Mesenchymal stem cell (in vitro differentiated cells and primary cell): Measurements from ENCODE around the gene UBTF.

Experiments used
- DNase-seq: peaks from one replicate; pipeline ENCODE4 v3.0.0-alpha.2; 2013
- H2AFZ ChIP-seq: one replicate; pipeline ENCODE4 v1.6.1; 2013; ENCODE audit warnings: low read depth, mild to moderate bottlenecking, control low read depth, inconsistent platforms, low read length, moderate library complexity
- H2AK5ac ChIP-seq: 2 replicates; pipeline ENCODE4 v1.6.1; 2013; ENCODE audit warnings: low read length, moderate library complexity, mild to moderate bottlenecking, inconsistent platforms; ENCODE audit not compliant: severe bottlenecking
- H2BK120ac ChIP-seq: one replicate; pipeline ENCODE4 v1.6.1; 2013; ENCODE audit warnings: low read depth, mild to moderate bottlenecking, inconsistent platforms, low read length, moderate library complexity
- H2BK12ac ChIP-seq, 2 experiments: one replicate each; pipeline ENCODE4 v1.6.1; 2013; ENCODE audit warnings: inconsistent platforms in 2 of 2, low read length in 2 of 2, mild to moderate bottlenecking in 2 of 2, moderate library complexity in 2 of 2, control low read depth in 1 of 2
- H2BK15ac ChIP-seq: one replicate; pipeline ENCODE4 v1.6.1; 2013; ENCODE audit warnings: mild to moderate bottlenecking, low read depth, inconsistent platforms; ENCODE audit not compliant: poor library complexity, severe bottlenecking
- H2BK5ac ChIP-seq: 2 replicates; pipeline ENCODE4 v1.6.1; 2013; ENCODE audit warnings: low read depth, mild to moderate bottlenecking, low read length, control low read depth, inconsistent platforms; ENCODE audit not compliant: poor library complexity, severe bottlenecking
- H3K14ac ChIP-seq, 2 experiments: one replicate each; pipeline ENCODE4 v1.6.1; 2013; ENCODE audit warnings: inconsistent platforms in 2 of 2, low read length in 2 of 2, control low read depth in 1 of 2, mild to moderate bottlenecking in 1 of 2, moderate library complexity in 1 of 2
- H3K18ac ChIP-seq, 2 experiments: one replicate each; pipeline ENCODE4 v1.6.1; 2013; ENCODE audit warnings: inconsistent platforms in 2 of 2, low read length in 2 of 2, control low read depth in 1 of 2, low read depth in 1 of 2, mild to moderate bottlenecking in 1 of 2
- H3K23ac ChIP-seq, 2 experiments: one replicate each; pipeline ENCODE4 v1.6.1; 2013; ENCODE audit warnings: inconsistent platforms in 2 of 2, low read length in 2 of 2, mild to moderate bottlenecking in 2 of 2, moderate library complexity in 2 of 2, control low read depth in 1 of 2
- H3K27ac ChIP-seq: 2 replicates; pipeline ENCODE4 v1.5.1; 2013; ENCODE audit warnings: mild to moderate bottlenecking, moderate library complexity, low read length, control low read depth, inconsistent platforms; ENCODE audit not compliant: poor library complexity, severe bottlenecking
- H3K27me3 ChIP-seq, 2 experiments: 2 replicates each; pipeline versions ENCODE4 v1.6.1 to v1.7.0; 2013; ENCODE audit warnings: low read length in 2 of 2, mild to moderate bottlenecking in 2 of 2, moderate library complexity in 2 of 2, control low read depth in 1 of 2, inconsistent platforms in 1 of 2; ENCODE audit not compliant: control insufficient read depth in 1 of 2, insufficient read depth in 1 of 2
- H3K36me3 ChIP-seq, 2 experiments: 2 replicates each; pipeline versions ENCODE4 v1.6.1 to v1.7.0; 2013; ENCODE audit warnings: low read length in 2 of 2, control low read depth in 1 of 2, inconsistent platforms in 1 of 2, low read depth in 1 of 2, mild to moderate bottlenecking in 1 of 2; ENCODE audit not compliant: insufficient read depth in 2 of 2, control insufficient read depth in 1 of 2
- H3K4ac ChIP-seq, 2 experiments: one replicate each; pipeline ENCODE4 v1.6.1; 2013; ENCODE audit warnings: inconsistent platforms in 2 of 2, low read length in 2 of 2, mild to moderate bottlenecking in 2 of 2, moderate library complexity in 2 of 2, control low read depth in 1 of 2, low read depth in 1 of 2
- H3K4me1 ChIP-seq: 2 replicates; pipeline ENCODE4 v1.6.1; 2013; ENCODE audit warnings: low read depth, low read length, control low read depth; ENCODE audit not compliant: control insufficient read depth, insufficient read depth
- H3K4me2 ChIP-seq: 2 replicates; pipeline ENCODE4 v1.6.1; 2013; ENCODE audit warnings: low read length, mild to moderate bottlenecking, inconsistent platforms; ENCODE audit not compliant: poor library complexity, severe bottlenecking
- H3K4me3 ChIP-seq, 2 experiments: 2 replicates each; pipeline versions ENCODE4 v1.5.1 to v1.7.0; 2013; ENCODE audit warnings: low read length in 2 of 2, mild to moderate bottlenecking in 2 of 2, control low read depth in 1 of 2, low read depth in 1 of 2; ENCODE audit not compliant: insufficient read depth in 1 of 2
- H3K79me1 ChIP-seq: replicated peaks from 2 replicates; pipeline ENCODE4 v1.6.1; 2013; ENCODE audit warnings: mild to moderate bottlenecking, control low read depth, low read length, inconsistent platforms; ENCODE audit not compliant: poor library complexity, severe bottlenecking
- H3K9ac ChIP-seq: 2 replicates; pipeline ENCODE4 v1.7.0; 2013; ENCODE audit warnings: mild to moderate bottlenecking, low read length, moderate library complexity
- H3K9me3 ChIP-seq: 2 replicates; pipeline ENCODE4 v1.7.0; 2013; ENCODE audit warnings: mild to moderate bottlenecking, low read length; ENCODE audit not compliant: control insufficient read depth
- H4K8ac ChIP-seq: one replicate; pipeline ENCODE4 v1.6.1; 2013; ENCODE audit warnings: inconsistent platforms, mild to moderate bottlenecking, low read length, moderate library complexity
- H4K91ac ChIP-seq: one replicate; pipeline ENCODE4 v1.6.1; 2013; ENCODE audit warnings: mild to moderate bottlenecking, low read length, inconsistent platforms
- WGBS: methylation state at CpG from one replicate; pipeline ENCODE4 v1.1.7; 2013; ENCODE audit warnings: mixed read lengths; 5-methylcytosine and 5-hydroxymethylcytosine counted together

The UBTF gene

DNA sequence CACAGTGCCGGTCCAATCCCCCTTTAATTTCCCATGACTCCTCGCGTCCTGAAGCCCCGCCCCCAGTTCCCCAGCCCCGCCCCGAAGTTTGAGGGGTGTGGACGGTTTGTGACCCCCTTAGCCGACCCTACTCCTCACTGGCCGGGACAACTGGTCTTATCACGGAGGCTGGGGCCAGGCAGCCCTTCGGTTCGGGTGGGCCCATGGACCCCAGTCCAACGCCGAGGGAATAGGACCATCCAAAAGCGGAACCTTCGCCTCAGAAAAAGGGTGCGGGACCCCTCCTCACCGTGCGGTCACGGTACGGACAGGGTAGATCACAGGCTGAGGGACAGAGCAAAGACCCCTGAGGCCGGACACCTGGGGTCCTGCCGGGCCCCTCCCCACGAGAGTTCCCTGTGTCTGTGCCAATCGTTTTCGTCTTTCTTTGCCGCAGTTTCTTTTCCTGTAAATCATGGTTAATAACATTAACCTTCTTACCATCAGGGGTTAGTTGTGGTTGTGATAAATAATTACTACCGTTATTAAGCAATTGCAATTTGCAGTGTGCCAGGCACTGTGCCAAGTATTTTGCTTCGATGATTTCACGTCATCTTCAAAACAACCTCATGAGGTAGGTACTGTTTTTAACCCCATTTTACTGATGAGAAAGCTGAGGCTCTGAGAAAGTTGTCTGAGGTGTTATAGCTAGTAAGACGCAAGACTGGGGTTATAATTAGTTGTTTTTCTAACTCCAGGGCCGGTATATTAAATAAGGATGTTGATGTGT, 32.2 kb downstream of the UBTF start:
- peak overlapping the region; percentile 59 to 75 for H2BK12ac ChIP-seq
- 9% methylated on average over 28 of the region's 32 CpGs for WGBS
- H3K4me3 ChIP-seq, result peak overlapping the region; percentile 90 to 95
- no peak overlapping the region for H3K23ac ChIP-seq
- peak overlapping the region; percentile 90 to 92 for H3K4ac ChIP-seq
- peak overlapping the region; percentile 48 for H3K4me2 ChIP-seq
- H3K27ac ChIP-seq, result peak overlapping the region; percentile 99
- peak overlapping the region; percentile 73 for H2BK15ac ChIP-seq
- no peaks in the 10 kb centered on the region for H3K27me3 ChIP-seq
- peak overlapping the region in 1 of 2 experiments; percentile 53 for H3K14ac ChIP-seq
- H2BK120ac ChIP-seq, result peak overlapping the region; percentile 99
- peak overlapping the region; percentile 98 for H4K91ac ChIP-seq
- peak overlapping the region; percentile 99 for H4K8ac ChIP-seq
- H3K4me1 ChIP-seq, result peaks cover 16% of the 10 kb centered on the region
- H3K18ac ChIP-seq, result peak overlapping the region; percentile 94
- no peaks in the 10 kb centered on the region for H3K9me3 ChIP-seq
- peak; percentile 32 for DNase-seq
- peaks cover 20% of the 10 kb centered on the region for H3K79me1 ChIP-seq
- peak overlapping the region; percentile 1 for H2AK5ac ChIP-seq
- H3K36me3 ChIP-seq, result peaks cover 38 to 41% of the 10 kb centered on the region in 2 experiments
- peak overlapping the region; percentile 98 for H3K9ac ChIP-seq
- H2BK5ac ChIP-seq, result peak overlapping the region; percentile 96
- peak overlapping the region; percentile 36 for H2AFZ ChIP-seq

DNA sequence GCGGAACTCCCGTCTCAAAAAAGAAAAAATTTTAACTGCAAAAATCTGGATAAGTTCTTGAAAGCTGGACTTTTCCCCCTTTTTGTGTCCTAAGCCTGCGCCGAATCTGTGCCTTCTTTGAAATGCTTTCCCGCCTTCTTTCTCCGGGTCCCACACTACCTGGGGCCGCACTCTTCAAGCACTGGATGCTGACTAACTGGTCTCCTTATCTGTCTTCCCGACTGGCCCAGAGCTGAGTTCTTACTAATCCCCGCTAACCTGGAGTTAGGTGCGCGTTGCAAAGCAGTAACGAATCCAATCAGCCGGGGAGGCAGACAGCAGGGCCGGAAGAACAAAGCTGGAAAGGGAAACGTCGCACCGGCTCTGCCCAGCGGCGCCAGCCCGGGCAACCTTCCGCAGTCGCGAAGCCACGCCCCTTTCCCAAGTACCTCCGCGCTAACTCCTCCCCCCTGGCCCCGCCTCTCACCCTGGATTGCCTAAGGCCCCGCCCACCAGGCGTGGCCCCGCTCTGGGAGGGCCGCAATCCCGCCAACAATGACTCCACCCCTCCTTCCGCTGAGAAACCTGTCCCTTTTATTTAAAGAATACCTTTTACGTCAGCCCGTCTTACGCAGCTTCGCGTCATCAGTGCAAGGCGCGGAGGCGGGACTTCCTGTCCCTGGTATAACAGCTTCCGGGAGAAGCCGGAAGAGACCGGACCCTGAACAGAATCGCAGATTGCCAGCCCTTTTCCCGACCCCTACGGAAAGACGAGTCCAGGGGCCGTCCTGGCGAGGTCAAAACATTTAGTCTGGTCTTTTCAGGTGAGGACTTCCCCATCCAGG, 33.0 kb downstream of the UBTF start, which contains the start of gene TMUB2:
TMUB2 (plus strand) TSS at position 666 of the 824 bp plus-strand sequence. CDS start 737 bp downstream, outside the sequence.
- peak within 1 kb of the TSS; percentile 99 for H2BK120ac ChIP-seq
- peak within 1 kb of the TSS; percentile 94 for H3K18ac ChIP-seq
- H2AK5ac ChIP-seq, result peak within 1 kb of the TSS; percentile 1
- under 1% methylated on average over 50 of the region's 50 CpGs for WGBS
- H3K4me3 ChIP-seq, result peak within 1 kb of the TSS; percentile 90 to 95
- peak within 1 kb of the TSS; percentile 73 for H2BK15ac ChIP-seq
- peak within 1 kb of the TSS; percentile 64 for H2AFZ ChIP-seq
- peak; percentile 99 for DNase-seq
- peak within 1 kb of the TSS; percentile 90 to 92 for H3K4ac ChIP-seq
- peak within 1 kb of the TSS; percentile 99 for H3K27ac ChIP-seq
- peak within 1 kb of the TSS; percentile 88 for H3K4me2 ChIP-seq
- peaks cover 11% of the 10 kb centered on the region for H3K4me1 ChIP-seq
- H3K14ac ChIP-seq, result peak within 1 kb of the TSS in 1 of 2 experiments; percentile 53
- peak within 1 kb of the TSS; percentile 96 for H2BK5ac ChIP-seq
- no peak within 1 kb of the TSS for H3K23ac ChIP-seq
- H2BK12ac ChIP-seq, result peak within 1 kb of the TSS; percentile 59 to 75
- H3K79me1 ChIP-seq, result peaks cover 20% of the 10 kb centered on the region
- H4K8ac ChIP-seq, result peak within 1 kb of the TSS; percentile 99
- H3K27me3 ChIP-seq, result no peaks in the 10 kb centered on the region
- no peaks in the 10 kb centered on the region for H3K9me3 ChIP-seq
- peak within 1 kb of the TSS; percentile 98 for H4K91ac ChIP-seq
- peaks cover 38 to 42% of the 10 kb centered on the region in 2 experiments for H3K36me3 ChIP-seq
- peak within 1 kb of the TSS; percentile 98 for H3K9ac ChIP-seq

GRCh38 chr17:44184212-44184810, 35.2 kb downstream of the UBTF start:
- H3K9me3 ChIP-seq, result no peaks in the 10 kb centered on the region
- peaks cover 21 to 26% of the 10 kb centered on the region in 2 experiments for H3K36me3 ChIP-seq
- H3K27ac ChIP-seq, result no peak overlapping the region

More at GRCh38 chr17:44184212-44184810, 35.2 kb downstream of the UBTF start:
- no peak overlapping the region for H2BK5ac ChIP-seq
- H3K4me2 ChIP-seq, result no peak overlapping the region
- no peak overlapping the region for H4K8ac ChIP-seq
- peaks cover 18% of the 10 kb centered on the region for H3K79me1 ChIP-seq
- H3K4me1 ChIP-seq, result peaks cover 11% of the 10 kb centered on the region
- no peak overlapping the region for H2AFZ ChIP-seq
- H3K9ac ChIP-seq, result no peak overlapping the region
- H3K27me3 ChIP-seq, result no peaks in the 10 kb centered on the region
- H2AK5ac ChIP-seq, result no peak overlapping the region
- WGBS, result 93% methylated on average over 8 of the region's 8 CpGs
- H3K23ac ChIP-seq, result no peak overlapping the region
- no peak overlapping the region for H3K18ac ChIP-seq
- no peak overlapping the region for H3K4ac ChIP-seq
- no peak overlapping the region for H2BK12ac ChIP-seq
- H2BK120ac ChIP-seq, result no peak overlapping the region
- no peak overlapping the region for H3K14ac ChIP-seq
- H2BK15ac ChIP-seq, result no peak overlapping the region
- H4K91ac ChIP-seq, result no peak overlapping the region
- no peak overlapping the region for H3K4me3 ChIP-seq
- DNase-seq, result no peak
